Measurements from ENCODE around the gene ZBTB7B. TPM values are rescaled to one million over a fixed set of nuclear protein-coding genes. Genes with fewer than 3 reads are reported as not detected.

ZBTB7B gene
- total RNA-seq, 1 donor = 15.5 TPM

GRCh38 chr1:155026154-155026553 is 23.6 kb downstream of the ZBTB7B start:
- TF ChIP-seq, protein P1, sequence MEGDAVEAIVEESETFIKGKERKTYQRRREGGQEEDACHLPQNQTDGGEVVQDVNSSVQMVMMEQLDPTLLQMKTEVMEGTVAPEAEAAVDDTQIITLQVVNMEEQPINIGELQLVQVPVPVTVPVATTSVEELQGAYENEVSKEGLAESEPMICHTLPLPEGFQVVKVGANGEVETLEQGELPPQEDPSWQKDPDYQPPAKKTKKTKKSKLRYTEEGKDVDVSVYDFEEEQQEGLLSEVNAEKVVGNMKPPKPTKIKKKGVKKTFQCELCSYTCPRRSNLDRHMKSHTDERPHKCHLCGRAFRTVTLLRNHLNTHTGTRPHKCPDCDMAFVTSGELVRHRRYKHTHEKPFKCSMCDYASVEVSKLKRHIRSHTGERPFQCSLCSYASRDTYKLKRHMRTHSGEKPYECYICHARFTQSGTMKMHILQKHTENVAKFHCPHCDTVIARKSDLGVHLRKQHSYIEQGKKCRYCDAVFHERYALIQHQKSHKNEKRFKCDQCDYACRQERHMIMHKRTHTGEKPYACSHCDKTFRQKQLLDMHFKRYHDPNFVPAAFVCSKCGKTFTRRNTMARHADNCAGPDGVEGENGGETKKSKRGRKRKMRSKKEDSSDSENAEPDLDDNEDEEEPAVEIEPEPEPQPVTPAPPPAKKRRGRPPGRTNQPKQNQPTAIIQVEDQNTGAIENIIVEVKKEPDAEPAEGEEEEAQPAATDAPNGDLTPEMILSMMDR (IDR thresholded peaks at IDR 0.05; ENCODE audit: insufficient read depth, low read depth, low read length) = no peak
- H3K4me3 ChIP-seq (ENCODE audit: low read depth, low read length) = no peak overlapping the region
- DNase-seq (ENCODE audit: low read depth) = no peak

GRCh38 chr1:155026588-155026987 is 24.0 kb downstream of the ZBTB7B start:
- no peak for DNase-seq (ENCODE audit: low read depth)
- TF ChIP-seq, protein P1 (IDR thresholded peaks at IDR 0.05; ENCODE audit: insufficient read depth, low read depth, low read length) = no peak
- no peak overlapping the region for H3K4me3 ChIP-seq (ENCODE audit: low read depth, low read length)

GRCh38 chr1:155029513-155030242 is 27.1 kb downstream of the ZBTB7B start:
- TF ChIP-seq, protein P1 (IDR thresholded peaks at IDR 0.05; ENCODE audit: insufficient read depth, low read depth, low read length) = no peak
- DNase-seq (ENCODE audit: low read depth) = no peak
- H3K4me3 ChIP-seq (ENCODE audit: low read depth, low read length) = no peak overlapping the region

DNA sequence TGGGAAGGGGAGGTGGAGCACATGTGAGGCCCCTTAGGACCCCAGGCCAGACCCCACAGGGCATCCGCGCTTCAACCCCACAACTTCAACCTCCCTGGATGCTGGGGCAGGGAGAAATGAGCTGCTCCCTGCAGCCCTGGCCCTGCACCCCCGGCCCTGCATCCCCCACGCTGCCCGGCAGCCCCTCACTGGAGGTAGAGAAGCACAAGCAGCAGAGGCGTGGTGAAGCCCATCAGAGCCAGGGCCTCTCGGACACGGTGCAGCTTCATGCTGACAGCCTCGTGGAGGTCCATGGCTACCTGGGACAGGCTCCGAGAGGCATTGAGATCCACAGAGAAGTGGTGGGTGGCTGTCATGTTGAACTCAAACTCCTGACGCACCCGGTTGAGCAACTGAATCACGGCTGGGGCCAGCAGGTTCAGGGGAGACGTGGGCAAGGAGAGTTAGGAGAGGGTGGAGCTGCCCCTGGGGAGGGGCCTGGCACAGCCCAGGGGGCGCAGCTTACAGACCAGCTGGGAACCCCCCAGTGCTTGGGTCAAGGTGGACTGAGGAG is 27.7 kb downstream of the ZBTB7B start:
- TF ChIP-seq, protein P1 (IDR thresholded peaks at IDR 0.05; ENCODE audit: insufficient read depth, low read depth, low read length) = no peak
- no peak for DNase-seq (ENCODE audit: low read depth)
- H3K4me3 ChIP-seq (ENCODE audit: low read depth, low read length) = no peak overlapping the region

DNA sequence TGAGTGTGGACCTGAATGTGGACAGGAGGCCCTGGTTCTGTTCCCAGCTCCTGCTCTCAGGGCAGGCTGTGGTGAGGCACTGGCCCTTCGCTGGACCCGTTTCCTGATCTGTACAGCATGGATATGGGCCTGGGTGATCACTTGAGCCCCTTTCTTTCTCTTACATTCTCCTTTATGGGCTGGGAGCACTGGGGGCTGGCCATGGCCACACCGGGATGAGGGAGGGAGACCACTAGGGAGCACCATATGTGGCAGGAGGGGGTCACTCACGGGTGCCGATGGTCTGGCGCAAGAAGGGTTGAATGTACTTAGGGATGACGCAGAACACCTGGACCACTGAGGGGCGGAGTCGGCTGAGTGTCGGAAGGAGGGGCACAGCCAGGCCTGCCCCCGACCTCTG is 28.3 kb downstream of the ZBTB7B start:
- H3K4me3 ChIP-seq (ENCODE audit: low read depth, low read length) = no peak overlapping the region
- no peak for DNase-seq (ENCODE audit: low read depth)
- TF ChIP-seq, protein P1 (IDR thresholded peaks at IDR 0.05; ENCODE audit: insufficient read depth, low read depth, low read length) = no peak

- no peak for DNase-seq (ENCODE audit: low read depth)
- TF ChIP-seq, protein P1 (IDR thresholded peaks at IDR 0.05; ENCODE audit: insufficient read depth, low read depth, low read length) = no peak
- no peak overlapping the region for H3K4me3 ChIP-seq (ENCODE audit: low read depth, low read length)
Observed at GRCh38 chr1:155032886-155033285, 30.3 kb downstream of the ZBTB7B start.

Measured in fibroblast of villous mesenchyme (primary cell).